ENCODE measurements around the gene IFNB1. TPM values are rescaled to one million over a fixed set of nuclear protein-coding genes. Genes with fewer than 3 reads are reported as not detected.
A peak's percentile ranks its signal among the peaks of the same experiment; 100 is the strongest.

The IFNB1 gene
- total RNA-seq, 1 experiment from 2014 or later, result not detected

- intact Hi-C loops (cut with micrococcal nuclease; ENCODE audit: unreplicated experiment), result no loop called here
- Histone ChIP-seq H3K27me3 (replicated peaks; ENCODE audit: insufficient read depth, low read depth, low read length, poor library complexity) (no peaks in the 10 kb centered on the region), H3K4me1 (ENCODE audit: insufficient read depth, low read length, poor library complexity, severe bottlenecking) (no peaks in the 10 kb centered on the region), H3K9me3 (ENCODE audit: low read depth, low read length, poor library complexity, severe bottlenecking) (no peaks in the 10 kb centered on the region), H3K4me3 (ENCODE audit: low read depth, low read length, poor library complexity, severe bottlenecking) (no peak overlapping the region), H3K36me3 (ENCODE audit: insufficient read depth, low read length, poor library complexity, severe bottlenecking) (no peaks in the 10 kb centered on the region), H3K27ac (ENCODE audit: low read depth, low read length, poor library complexity, severe bottlenecking) (no peak overlapping the region)
- POLR2A ChIA-PET (ENCODE audit: low non-redundant PET), result no interaction called here
- no peak for TF ChIP-seq CTCF (conservative IDR thresholded peaks at IDR 0.05; ENCODE audit: low read depth, low read length)
- CTCF ChIA-PET, result no interaction called here
- no TSS peak for BruUV-seq (replicated peaks)
- peak; percentile 52 for DNase-seq (ENCODE audit: low spot score)
Measured at GRCh38 chr9:21070171-21070571, 7.6 kb downstream of the IFNB1 start.

- no peak for DNase-seq (ENCODE audit: low spot score)
- BruUV-seq (replicated peaks), result no TSS peak
- H3K36me3 ChIP-seq (ENCODE audit: insufficient read depth, low read length, poor library complexity, severe bottlenecking), result no peaks in the 10 kb centered on the region
- no peaks in the 10 kb centered on the region for H3K27me3 ChIP-seq (replicated peaks; ENCODE audit: insufficient read depth, low read depth, low read length, poor library complexity)
- no peaks in the 10 kb centered on the region for H3K4me1 ChIP-seq (ENCODE audit: insufficient read depth, low read length, poor library complexity, severe bottlenecking)
- H3K9me3 ChIP-seq (ENCODE audit: low read depth, low read length, poor library complexity, severe bottlenecking), result no peaks in the 10 kb centered on the region
- ChIA-PET CTCF (no interaction called here), POLR2A (ENCODE audit: low non-redundant PET) (no interaction called here)
- H3K4me3 ChIP-seq (ENCODE audit: low read depth, low read length, poor library complexity, severe bottlenecking), result no peak overlapping the region
- intact Hi-C loops (cut with micrococcal nuclease; ENCODE audit: unreplicated experiment), result loop anchor here (10.0 kb wide), 1 partner anchor 56 kb away; no protein-coding TSS in a partner anchor
- no peak overlapping the region for H3K27ac ChIP-seq (ENCODE audit: low read depth, low read length, poor library complexity, severe bottlenecking)
- TF ChIP-seq EZH2 (IDR thresholded peaks at IDR 0.05; ENCODE audit: borderline replicate concordance, low read depth, low read length, poor library complexity, severe bottlenecking), result no peak
- no peak for TF ChIP-seq CTCF (conservative IDR thresholded peaks at IDR 0.05; ENCODE audit: low read depth, low read length)
Measured at GRCh38 chr9:21060919-21061561, 16.7 kb downstream of the IFNB1 start.

- intact Hi-C loops (cut with micrococcal nuclease; ENCODE audit: unreplicated experiment), result no loop called here
- Histone ChIP-seq H3K27me3 (replicated peaks; ENCODE audit: insufficient read depth, low read depth, low read length, poor library complexity) (no peaks in the 10 kb centered on the region), H3K4me3 (ENCODE audit: low read depth, low read length, poor library complexity, severe bottlenecking) (no peak overlapping the region), H3K27ac (ENCODE audit: low read depth, low read length, poor library complexity, severe bottlenecking) (no peak overlapping the region), H3K36me3 (ENCODE audit: insufficient read depth, low read length, poor library complexity, severe bottlenecking) (no peaks in the 10 kb centered on the region), H3K9me3 (ENCODE audit: low read depth, low read length, poor library complexity, severe bottlenecking) (no peaks in the 10 kb centered on the region), H3K4me1 (ENCODE audit: insufficient read depth, low read length, poor library complexity, severe bottlenecking) (no peaks in the 10 kb centered on the region)
- POLR2A ChIA-PET (ENCODE audit: low non-redundant PET), result no interaction called here
- peak; percentile 1 for DNase-seq (ENCODE audit: low spot score)
- no TSS peak for BruUV-seq (replicated peaks)
- TF ChIP-seq EZH2 (IDR thresholded peaks at IDR 0.05; ENCODE audit: borderline replicate concordance, low read depth, low read length, poor library complexity, severe bottlenecking), result no peak
- TF ChIP-seq CTCF (conservative IDR thresholded peaks at IDR 0.05; ENCODE audit: low read depth, low read length), result no peak
- CTCF ChIA-PET, result no interaction called here
Measured at GRCh38 chr9:21056931-21057330, 20.8 kb downstream of the IFNB1 start.

Measured in A673 (cell line).